HFFc6 (cell line): ENCODE measurements around the gene CCR9. TPM values are rescaled to one million over a fixed set of nuclear protein-coding genes. Genes with fewer than 3 reads are reported as not detected.
A peak's percentile ranks its signal among the peaks of the same experiment; 100 is the strongest.

Source experiments
- DNase-seq: peaks from one replicate; pipeline ENCODE4 v3.0.0-alpha.2; 2018
- H3K27ac Mint-ChIP-seq: 2 replicates; pipeline ENCODE4 v1.8.0; 2020; ENCODE audit warnings: mild to moderate bottlenecking, mixed read lengths
- H3K27me3 Mint-ChIP-seq: 2 replicates; pipeline ENCODE4 v1.8.0; 2021; ENCODE audit warnings: mild to moderate bottlenecking, moderate library complexity, mixed read lengths; ENCODE audit not compliant: insufficient read depth
- H3K36me3 Mint-ChIP-seq: 2 replicates; pipeline ENCODE4 v1.8.0; 2021; ENCODE audit warnings: low read depth, mixed read lengths
- H3K4me1 Mint-ChIP-seq: 2 replicates; pipeline ENCODE4 v1.8.0; 2020; ENCODE audit warnings: low read depth, mixed read lengths
- H3K4me3 Mint-ChIP-seq: 2 replicates; pipeline ENCODE4 v1.8.0; 2020; ENCODE audit warnings: mild to moderate bottlenecking, moderate library complexity, mixed read lengths
- H3K9me3 Mint-ChIP-seq: 2 replicates; pipeline ENCODE4 v1.8.0; 2020; ENCODE audit warnings: mild to moderate bottlenecking, mixed read lengths
- CTCF ChIP-seq: fragments of 200-600 bp; sonication (generic); IDR thresholded peaks from 2 replicates; pipeline ENCODE4 v1.5.0; 2021; ENCODE audit warnings: antibody characterized with exemption, mild to moderate bottlenecking
- total RNA-seq, 6 experiments: library from RNA; stranded (reverse); fragmentation: NEBNext Ultra II Directional; extraction: Animal tissue kit (Norgen Biotek cat#: 25700); gene quantifications; 2 replicates in 1 of 6; 3 replicates in 5 of 6; pipeline ENCODE4 v1.2.3, GENCODE V29; 2021

CCR9 gene
- total RNA-seq, 6 experiments from 2014 or later: not detected

- H3K4me1 Mint-ChIP-seq: peaks cover 23% of the 10 kb centered on the region
- TF ChIP-seq CTCF: no peak
These were observed 18.6 kb downstream of the CCR9 start for GRCh38 chr3:45904931-45905330.

GRCh38 chr3:45905755-45906154, 19.4 kb downstream of the CCR9 start:
- TF ChIP-seq CTCF: no peak
- no peak for DNase-seq
- no peak overlapping the region for H3K27ac Mint-ChIP-seq
- H3K4me3 Mint-ChIP-seq: no peak overlapping the region
- H3K9me3 Mint-ChIP-seq: no peaks in the 10 kb centered on the region
- H3K36me3 Mint-ChIP-seq: no peaks in the 10 kb centered on the region
- peaks cover 15% of the 10 kb centered on the region for H3K27me3 Mint-ChIP-seq
- peaks cover 23% of the 10 kb centered on the region for H3K4me1 Mint-ChIP-seq

More at GRCh38 chr3:45904931-45905330, 18.6 kb downstream of the CCR9 start:
- Mint-ChIP-seq H3K27me3 (peaks cover 15% of the 10 kb centered on the region), H3K4me3 (no peak overlapping the region), H3K27ac (no peak overlapping the region), H3K9me3 (no peaks in the 10 kb centered on the region), H3K36me3 (no peaks in the 10 kb centered on the region)
- no peak for DNase-seq

- DNase-seq: peak; percentile 66
- TF ChIP-seq CTCF: peak; percentile 73; the same call in 1 of the 2 replicates
- H3K27ac Mint-ChIP-seq: no peak overlapping the region; the same call in 1 of the 2 replicates
- H3K36me3 Mint-ChIP-seq: no peaks in the 10 kb centered on the region
- peaks cover 23% of the 10 kb centered on the region for H3K4me1 Mint-ChIP-seq
- H3K4me3 Mint-ChIP-seq: no peak overlapping the region
- H3K27me3 Mint-ChIP-seq: peaks cover 9% of the 10 kb centered on the region
- no peaks in the 10 kb centered on the region for H3K9me3 Mint-ChIP-seq
These were observed 20.5 kb downstream of the CCR9 start for GRCh38 chr3:45906681-45907407.

- Mint-ChIP-seq H3K4me3 (no peak overlapping the region), H3K27me3 (peaks cover 8% of the 10 kb centered on the region), H3K4me1 (peaks cover 23% of the 10 kb centered on the region), H3K9me3 (no peaks in the 10 kb centered on the region), H3K36me3 (no peaks in the 10 kb centered on the region), H3K27ac (peak overlapping the region; percentile 50)
- TF ChIP-seq CTCF: no peak
- peak; percentile 51 for DNase-seq
These were observed 21.7 kb downstream of the CCR9 start for GRCh38 chr3:45907769-45908705.

GRCh38 chr3:45908761-45909160, 22.4 kb downstream of the CCR9 start:
- no peaks in the 10 kb centered on the region for H3K36me3 Mint-ChIP-seq

More at GRCh38 chr3:45908761-45909160, 22.4 kb downstream of the CCR9 start:
- Mint-ChIP-seq H3K4me1 (peaks cover 23% of the 10 kb centered on the region), H3K27ac (no peak overlapping the region), H3K27me3 (peaks cover 8% of the 10 kb centered on the region), H3K9me3 (no peaks in the 10 kb centered on the region), H3K4me3 (no peak overlapping the region)
- TF ChIP-seq CTCF: no peak
- DNase-seq: no peak
